Activated CD8-positive, alpha-beta memory T cell treated with anti-CD3 and anti-CD28 coated beads, Interleukin-2, amount 10 ng/mL, durations not matched to agents 7 days and 5 days (primary cell): ENCODE results near the gene NPIPB12. TPM values are rescaled to one million over a fixed set of nuclear protein-coding genes. Genes with fewer than 3 reads are reported as not detected.
A peak's percentile ranks its signal among the peaks of the same experiment; 100 is the strongest.
"Not testable (repeated sequence)": the region's sequence is repeated elsewhere in the genome, so short reads cannot be mapped to it uniquely, and the experiment has no call there.

Source experiments
- ATAC-seq: fragments of 150-1000 bp; cut with Tn5 transposase; one replicate; pipeline ENCODE4 v1.10.0; 2021; ENCODE audit warnings: moderate library complexity
- CTCF ChIA-PET: fragments of 350-600 bp; sonication (Branson Sonifier 250); formaldehyde crosslinking; loops from one replicate; lab custom pipeline; 2021; ENCODE audit warnings: antibody characterized with exemption; lab: Charles Lee
- DNase-seq: peaks from one replicate; pipeline ENCODE4 v3.0.0-alpha.2; 2020
- H3K27ac Mint-ChIP-seq: one replicate; pipeline ENCODE4 v1.8.0; 2021; ENCODE audit warnings: mild to moderate bottlenecking, mixed read lengths
- H3K27me3 Mint-ChIP-seq: one replicate; pipeline ENCODE4 v1.8.0; 2021; ENCODE audit warnings: mixed read lengths
- H3K36me3 Mint-ChIP-seq: one replicate; pipeline ENCODE4 v1.8.0; 2021; ENCODE audit warnings: mild to moderate bottlenecking, mixed read lengths
- H3K4me1 Mint-ChIP-seq: one replicate; pipeline ENCODE4 v1.8.0; 2021; ENCODE audit warnings: mixed read lengths
- H3K4me3 Mint-ChIP-seq: one replicate; pipeline ENCODE4 v1.8.0; 2021; ENCODE audit warnings: mild to moderate bottlenecking, moderate library complexity, mixed read lengths
- H3K9me3 Mint-ChIP-seq: one replicate; pipeline ENCODE4 v1.8.0; 2022; ENCODE audit warnings: low read depth, mixed read lengths
- total RNA-seq, 2 experiments: library from RNA; stranded (reverse); gene quantifications; one replicate each; pipeline ENCODE4 v1.2.3, GENCODE V29; 2021

The NPIPB12 gene
- total RNA-seq, 2 experiments from 2014 or later: 95.3 to 139 TPM

- H3K9me3 Mint-ChIP-seq, CTCF ChIA-PET, H3K27me3 Mint-ChIP-seq, DNase-seq, H3K4me1 Mint-ChIP-seq, H3K36me3 Mint-ChIP-seq, H3K27ac Mint-ChIP-seq, H3K4me3 Mint-ChIP-seq: not testable (repeated sequence)
- ATAC-seq: peak; percentile 14
Measured at GRCh38 chr16:29453754-29454153, 52.5 kb downstream of the NPIPB12 start.

Other genes starting within 250 kb of the NPIPB12 start
- gene NPIPB11, start 99.7 kb downstream of the NPIPB12 start, total RNA-seq: 1 to 10 TPM; 1.6 to 2.6 TPM
- gene BOLA2, start 52.1 kb downstream of the NPIPB12 start, total RNA-seq: 10 to 100 TPM; 11.0 to 12.3 TPM
- 10 to 100 TPM; 34.9 to 51.6 TPM for gene SLX1B, start 51.9 kb downstream of the NPIPB12 start, total RNA-seq
- 1 to 10 TPM; 1.4 to 2.2 TPM for gene SULT1A4, start 46.5 kb downstream of the NPIPB12 start, total RNA-seq
- 100 to 1,000 TPM; 329 to 351 TPM for gene SPN, start 156.8 kb upstream of the NPIPB12 start, total RNA-seq
- 10 to 100 TPM; 13.3 to 15.7 TPM for gene QPRT, start 172.8 kb upstream of the NPIPB12 start, total RNA-seq
- gene C16orf54, start 239.6 kb upstream of the NPIPB12 start, total RNA-seq: 10 to 100 TPM; 39.7 to 51.2 TPM